Tibial nerve (tissue), 4 donors: ENCODE measurements around the gene PIP4K2C. TPM values are rescaled to one million over a fixed set of nuclear protein-coding genes. Genes with fewer than 3 reads are reported as not detected.
A peak's percentile ranks its signal among the peaks of the same experiment; 100 is the strongest.

Source experiments
- DNase-seq, 2 donors: peaks; one replicate each; pipeline ENCODE4 v3.0.0-alpha.2; 2019; ENCODE audit warnings: low spot score in 2 of 2
- H3K27ac ChIP-seq, 4 donors: fragments of 200-600 bp; sonication (generic) in 3 of 4; one replicate each; pipeline ENCODE4 v1.5.1; 2017 to 2019; ENCODE audit warnings: mild to moderate bottlenecking in 1 of 4
- H3K27me3 ChIP-seq, 2 donors: fragments of 200-600 bp; sonication (generic) in 1 of 2; one replicate each; pipeline versions ENCODE4 v1.5.1 to v1.6.0; 2017 to 2019
- H3K36me3 ChIP-seq, 3 donors: fragments of 200-600 bp; sonication (generic); one replicate each; pipeline ENCODE4 v1.5.1; 2018 to 2019
- H3K4me1 ChIP-seq, 4 donors: fragments of 200-600 bp; sonication (generic) in 3 of 4; one replicate each; pipeline ENCODE4 v1.5.1; 2017 to 2019
- H3K4me3 ChIP-seq, 4 donors: fragments of 200-600 bp; sonication (generic) in 3 of 4; one replicate each; pipeline ENCODE4 v1.5.1; 2017 to 2019; ENCODE audit warnings: mild to moderate bottlenecking in 1 of 4, moderate library complexity in 1 of 4
- H3K9me3 ChIP-seq, 4 donors: fragments of 200-600 bp; sonication (generic) in 3 of 4; one replicate each; pipeline ENCODE4 v1.5.1; 2017 to 2019
- EP300 ChIP-seq, 2 donors: sonication (generic); formaldehyde crosslinking; IDR thresholded peaks; one replicate each; pipeline ENCODE4 v1.6.1; 2017; ENCODE audit warnings: antibody characterized with exemption in 2 of 2, mild to moderate bottlenecking in 1 of 2
- POLR2A ChIP-seq, 2 donors: fragments of 450-650 bp; IDR thresholded peaks; one replicate each; pipeline ENCODE4 v1.6.1; 2017; ENCODE audit warnings: antibody characterized with exemption in 2 of 2, mild to moderate bottlenecking in 2 of 2, moderate library complexity in 2 of 2
- WGBS, 2 donors: methylation state at CpG; one replicate each; pipeline ENCODE4 v1.1.5; 2018; 5-methylcytosine and 5-hydroxymethylcytosine counted together
- total RNA-seq, 4 donors: library from RNA; depleted of rRNA; stranded (reverse); fragments of >200 nt; gene quantifications; one replicate each; pipeline ENCODE4 v1.1.0, GENCODE V29; 2016
- TF ChIP-seq, protein P1 (sequence below), 5 experiments: fragments of 200-600 bp in 3 of 5; fragments of 450-650 bp in 2 of 5; sonication (generic) in 3 of 5; IDR thresholded peaks; one replicate each; pipeline ENCODE4 v1.5.1; 2016 to 2019; ENCODE audit warnings: antibody characterized with exemption in 5 of 5, mild to moderate bottlenecking in 3 of 5, moderate library complexity in 2 of 5

The PIP4K2C gene
- total RNA-seq, 4 donors from 2014 or later, result 29.5 to 67.7 (median 35.9) TPM

DNA sequence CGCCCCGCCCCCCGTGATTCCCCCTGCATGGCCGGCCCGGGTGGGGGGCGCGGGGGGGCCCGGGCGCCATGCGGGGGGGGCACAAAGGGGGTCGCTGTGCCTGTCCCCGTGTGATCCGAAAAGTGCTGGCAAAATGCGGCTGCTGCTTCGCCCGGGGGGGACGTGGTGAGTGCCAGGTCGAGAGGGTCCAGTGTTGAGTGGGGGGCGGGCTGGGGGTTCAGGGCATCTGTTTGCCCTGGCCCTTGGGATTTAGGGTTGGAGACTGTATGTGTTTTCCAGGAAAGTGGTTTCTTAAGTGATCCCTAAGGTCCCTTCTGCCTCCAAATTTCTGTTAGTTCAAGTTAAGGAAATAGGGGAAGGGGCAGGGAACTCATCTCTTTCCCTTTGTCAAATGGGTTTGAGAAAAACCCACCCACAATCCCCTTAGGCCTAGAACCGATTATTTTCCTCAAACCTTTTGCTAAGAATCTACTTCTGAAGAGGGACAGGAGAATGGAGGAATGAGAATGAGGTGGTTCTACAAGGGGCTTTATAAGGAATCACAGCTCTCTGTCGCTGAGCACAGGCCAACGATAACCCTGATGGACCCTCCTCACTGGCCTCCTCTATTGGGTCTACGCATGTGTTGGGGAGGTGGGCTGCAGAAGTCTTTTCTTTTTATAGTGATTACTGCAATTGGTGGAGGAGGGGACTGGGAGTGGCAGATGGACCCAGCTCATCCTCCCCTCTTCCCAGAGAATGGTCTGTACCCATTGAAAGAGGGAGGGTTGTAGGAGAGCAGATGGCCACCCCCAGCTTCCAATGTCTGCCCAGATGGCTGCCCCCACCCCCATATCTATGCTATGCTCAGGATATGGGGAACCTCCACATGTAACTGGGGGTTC is 21.1 kb downstream of the PIP4K2C start:
- Histone ChIP-seq H3K36me3 (peaks cover 0 to 47% (median 0%) of the 10 kb centered on the region in 3 donors), H3K4me3 (peak overlapping the region; percentile 44 to 86 (median 68)), H3K27me3 (no peaks in the 10 kb centered on the region), H3K4me1 (peaks cover 0 to 79% (median 8%) of the 10 kb centered on the region in 4 donors), H3K9me3 (no peaks in the 10 kb centered on the region), H3K27ac (peak overlapping the region; percentile 64 to 93 (median 83))
- WGBS, 2 donors, result 15 to 19% methylated on average over 10 to 13 of the region's 23 CpGs
- DNase-seq, result no peak
- TF ChIP-seq, protein P1, sequence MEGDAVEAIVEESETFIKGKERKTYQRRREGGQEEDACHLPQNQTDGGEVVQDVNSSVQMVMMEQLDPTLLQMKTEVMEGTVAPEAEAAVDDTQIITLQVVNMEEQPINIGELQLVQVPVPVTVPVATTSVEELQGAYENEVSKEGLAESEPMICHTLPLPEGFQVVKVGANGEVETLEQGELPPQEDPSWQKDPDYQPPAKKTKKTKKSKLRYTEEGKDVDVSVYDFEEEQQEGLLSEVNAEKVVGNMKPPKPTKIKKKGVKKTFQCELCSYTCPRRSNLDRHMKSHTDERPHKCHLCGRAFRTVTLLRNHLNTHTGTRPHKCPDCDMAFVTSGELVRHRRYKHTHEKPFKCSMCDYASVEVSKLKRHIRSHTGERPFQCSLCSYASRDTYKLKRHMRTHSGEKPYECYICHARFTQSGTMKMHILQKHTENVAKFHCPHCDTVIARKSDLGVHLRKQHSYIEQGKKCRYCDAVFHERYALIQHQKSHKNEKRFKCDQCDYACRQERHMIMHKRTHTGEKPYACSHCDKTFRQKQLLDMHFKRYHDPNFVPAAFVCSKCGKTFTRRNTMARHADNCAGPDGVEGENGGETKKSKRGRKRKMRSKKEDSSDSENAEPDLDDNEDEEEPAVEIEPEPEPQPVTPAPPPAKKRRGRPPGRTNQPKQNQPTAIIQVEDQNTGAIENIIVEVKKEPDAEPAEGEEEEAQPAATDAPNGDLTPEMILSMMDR (IDR thresholded peaks at IDR 0.05), result no peak
- TF ChIP-seq POLR2A (IDR thresholded peaks at IDR 0.05) (no peak), EP300 (IDR thresholded peaks at IDR 0.05) (no peak)

DNA sequence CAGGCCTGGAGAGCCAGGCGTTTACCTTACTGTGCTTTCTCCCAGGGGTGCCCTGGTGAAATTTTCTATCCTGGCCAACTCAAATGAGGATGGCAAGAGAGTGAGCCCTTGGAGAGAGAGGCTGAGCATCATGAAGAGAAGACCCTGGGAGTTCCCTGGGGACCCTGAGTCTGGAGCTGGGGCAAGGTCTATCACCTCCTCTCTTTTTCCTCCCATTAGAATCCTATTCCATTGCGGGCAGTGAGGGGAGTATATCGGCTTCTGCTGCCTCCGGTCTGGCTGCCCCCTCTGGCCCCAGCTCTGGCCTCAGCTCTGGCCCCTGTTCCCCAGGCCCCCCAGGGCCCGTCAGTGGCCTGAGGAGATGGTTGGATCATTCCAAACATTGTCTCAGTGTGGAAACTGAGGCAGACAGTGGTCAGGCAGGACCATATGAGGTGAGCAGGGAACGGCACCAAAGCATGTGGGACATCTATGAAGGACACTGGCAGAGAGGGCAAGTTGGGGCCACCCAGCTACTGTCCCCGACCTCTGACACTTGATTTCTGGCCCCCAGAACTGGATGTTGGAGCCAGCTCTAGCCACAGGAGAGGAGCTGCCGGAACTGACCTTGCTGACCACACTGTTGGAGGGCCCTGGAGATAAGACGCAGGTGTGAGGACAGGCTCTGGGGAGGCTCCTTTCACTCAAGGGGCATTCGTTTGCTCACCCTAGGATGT is 21.9 kb downstream of the PIP4K2C start:
- Histone ChIP-seq H3K9me3 (no peaks in the 10 kb centered on the region), H3K4me1 (peaks cover 0 to 75% (median 8%) of the 10 kb centered on the region in 4 donors), H3K4me3 (no peak overlapping the region), H3K27me3 (no peaks in the 10 kb centered on the region), H3K27ac (peak overlapping the region in 1 of 4 donors; percentile 16), H3K36me3 (peaks cover 0 to 47% (median 0%) of the 10 kb centered on the region in 3 donors)
- DNase-seq, result no peak
- WGBS, 2 donors, result 81% methylated on average over 8 to 10 of the region's 10 CpGs
- TF ChIP-seq, protein P1 (IDR thresholded peaks at IDR 0.05), result no peak
- TF ChIP-seq EP300 (IDR thresholded peaks at IDR 0.05), result no peak
- no peak for TF ChIP-seq POLR2A (IDR thresholded peaks at IDR 0.05)

DNA sequence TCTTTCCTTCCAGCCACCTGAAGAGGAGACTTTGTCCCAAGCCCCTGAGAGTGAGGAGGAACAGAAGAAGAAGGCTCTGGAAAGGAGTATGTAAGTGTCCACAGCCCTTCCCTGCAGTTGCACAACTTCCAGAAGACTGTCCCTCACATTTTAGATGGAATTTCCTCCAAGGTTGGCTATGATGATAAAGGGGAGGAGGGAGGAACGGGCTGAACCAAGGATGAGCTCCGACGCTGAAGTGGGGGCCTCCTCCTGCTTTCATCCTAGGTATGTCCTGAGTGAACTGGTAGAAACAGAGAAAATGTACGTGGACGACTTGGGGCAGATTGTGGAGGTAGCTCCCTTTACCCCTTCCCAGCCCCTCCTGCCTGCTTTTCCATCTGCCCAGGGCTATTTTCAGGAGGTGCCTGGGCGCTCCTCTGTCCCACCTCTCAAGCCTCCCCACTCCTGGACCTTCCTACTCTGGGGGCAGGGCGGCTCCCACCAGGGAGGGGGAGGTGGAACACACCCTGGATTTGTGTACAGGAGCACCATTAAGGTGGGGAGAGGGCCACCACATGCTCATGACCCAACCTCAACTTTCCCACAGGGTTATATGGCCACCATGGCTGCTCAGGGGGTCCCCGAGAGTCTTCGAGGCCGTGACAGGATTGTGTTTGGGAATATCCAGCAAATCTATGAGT is 22.6 kb downstream of the PIP4K2C start:
- WGBS, 2 donors, result 77 to 82% methylated on average over 10 of the region's 10 CpGs

DNA sequence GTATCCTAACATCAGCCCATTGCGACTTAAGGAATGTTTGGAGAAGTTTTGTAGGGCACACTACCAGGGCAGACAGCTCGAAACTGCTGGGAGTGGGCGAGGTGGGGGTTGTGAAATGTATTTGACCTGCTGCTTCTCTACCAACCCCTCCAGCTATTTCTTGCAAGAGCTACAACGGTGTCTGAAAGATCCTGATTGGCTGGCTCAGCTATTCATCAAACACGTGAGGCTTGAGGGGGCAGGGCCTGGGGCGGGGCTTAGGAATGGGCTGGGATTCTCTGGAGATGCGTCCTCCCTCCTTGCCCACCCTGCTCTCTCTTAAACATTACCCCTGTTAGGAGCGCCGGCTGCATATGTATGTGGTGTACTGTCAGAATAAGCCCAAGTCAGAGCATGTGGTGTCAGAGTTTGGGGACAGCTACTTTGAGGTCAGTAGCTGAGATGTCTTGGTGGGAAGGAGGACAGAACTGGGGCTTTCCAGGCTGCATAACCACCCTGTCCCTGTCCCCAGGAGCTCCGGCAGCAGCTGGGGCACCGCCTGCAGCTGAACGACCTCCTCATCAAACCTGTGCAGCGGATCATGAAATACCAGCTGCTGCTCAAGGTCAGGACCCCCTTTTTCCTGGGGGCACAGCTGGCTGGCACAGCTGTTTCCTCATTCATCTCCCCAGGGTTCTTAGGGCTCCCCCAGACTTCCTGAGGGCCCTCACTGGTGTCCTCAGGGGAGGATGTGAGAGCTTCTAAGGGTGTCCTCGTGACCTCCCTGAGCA is 23.4 kb downstream of the PIP4K2C start:
- DNase-seq, result no peak
- Histone ChIP-seq H3K4me1 (peaks cover 0 to 62% (median 9%) of the 10 kb centered on the region in 4 donors), H3K36me3 (peaks cover 0 to 43% (median 0%) of the 10 kb centered on the region in 3 donors)

More for the DNA sequence above, 22.6 kb downstream of the PIP4K2C start:
- no peak overlapping the region for H3K4me3 ChIP-seq
- H3K4me1 ChIP-seq, result peaks cover 0 to 68% (median 8%) of the 10 kb centered on the region in 4 donors
- H3K36me3 ChIP-seq, result peaks cover 0 to 44% (median 0%) of the 10 kb centered on the region in 3 donors
- H3K9me3 ChIP-seq, result no peaks in the 10 kb centered on the region
- H3K27me3 ChIP-seq, result no peaks in the 10 kb centered on the region
- DNase-seq, result no peak
- TF ChIP-seq, protein P1 (IDR thresholded peaks at IDR 0.05), result no peak
- TF ChIP-seq EP300 (IDR thresholded peaks at IDR 0.05) (no peak), POLR2A (IDR thresholded peaks at IDR 0.05) (no peak)
- no peak overlapping the region for H3K27ac ChIP-seq

More for the DNA sequence above, 23.4 kb downstream of the PIP4K2C start:
- peaks cover 0 to 4% of the 10 kb centered on the region in 2 donors for H3K27me3 ChIP-seq
- H3K27ac ChIP-seq, result no peak overlapping the region
- TF ChIP-seq EP300 (IDR thresholded peaks at IDR 0.05) (no peak), POLR2A (IDR thresholded peaks at IDR 0.05) (no peak)
- TF ChIP-seq, protein P1 (IDR thresholded peaks at IDR 0.05), result no peak
- 46 to 48% methylated on average over 13 to 14 of the region's 14 CpGs for WGBS, 2 donors
- no peaks in the 10 kb centered on the region for H3K9me3 ChIP-seq
- no peak overlapping the region for H3K4me3 ChIP-seq
